ENCODE measurements around the gene BOK. TPM values are rescaled to one million over a fixed set of nuclear protein-coding genes. Genes with fewer than 3 reads are reported as not detected.

Gene BOK
- total RNA-seq, 1 donor from 2014 or later = 64.9 TPM

GRCh38 chr2:241602720-241603119, 44.2 kb downstream of the BOK start:
- Histone ChIP-seq H3K27me3 (ENCODE audit: insufficient read depth, low read length) (no peaks in the 10 kb centered on the region), H4K20me1 (ENCODE audit: insufficient read depth, low read length) (peaks cover under 1% of the 10 kb centered on the region), H2AFZ (ENCODE audit: low read depth, low read length) (no peak overlapping the region), H3K36me3 (ENCODE audit: insufficient read depth, low read length) (peaks cover 9% of the 10 kb centered on the region), H3K4me3 (ENCODE audit: insufficient read depth, low read depth, low read length) (no peak overlapping the region), H3K79me2 (ENCODE audit: insufficient read depth, low read length) (peaks cover 4% of the 10 kb centered on the region), H3K9ac (ENCODE audit: low read length) (no peak overlapping the region), H3K4me1 (ENCODE audit: insufficient read depth, low read length) (no peaks in the 10 kb centered on the region), H3K27ac (ENCODE audit: low read depth, low read length) (no peak overlapping the region), H3K4me2 (ENCODE audit: low read length) (no peak overlapping the region), H3K9me3 (ENCODE audit: insufficient read depth, low read depth, low read length) (no peaks in the 10 kb centered on the region)
- Mint-ChIP-seq H3K36me3 (ENCODE audit: low read depth, unreplicated experiment) (peaks cover 27% of the 10 kb centered on the region), H3K4me3 (ENCODE audit: unreplicated experiment) (no peak overlapping the region), H3K27ac (ENCODE audit: unreplicated experiment) (no peak overlapping the region), H3K27me3 (ENCODE audit: low read depth, unreplicated experiment) (no peaks in the 10 kb centered on the region), H3K9me3 (ENCODE audit: unreplicated experiment) (no peaks in the 10 kb centered on the region), H3K4me1 (ENCODE audit: low read depth, unreplicated experiment) (no peaks in the 10 kb centered on the region)
- DNase-seq (ENCODE audit: low read depth) (no peak), FAIRE-seq (no peak)
- TF ChIP-seq CTCF (IDR thresholded peaks at IDR 0.05; ENCODE audit: insufficient read depth, low read depth, low read length) = no peak
- no peak for TF ChIP-seq EZH2 (IDR thresholded peaks at IDR 0.05; ENCODE audit: insufficient read depth, low read length)

GRCh38 chr2:241603686-241604085, 45.1 kb downstream of the BOK start:
- no peaks in the 10 kb centered on the region for H3K9me3 Mint-ChIP-seq (ENCODE audit: unreplicated experiment)
- peaks cover 23% of the 10 kb centered on the region for H3K36me3 Mint-ChIP-seq (ENCODE audit: low read depth, unreplicated experiment)

More at GRCh38 chr2:241603686-241604085, 45.1 kb downstream of the BOK start:
- Mint-ChIP-seq H3K4me3 (ENCODE audit: unreplicated experiment) (no peak overlapping the region), H3K4me1 (ENCODE audit: low read depth, unreplicated experiment) (peaks cover 3% of the 10 kb centered on the region), H3K27me3 (ENCODE audit: low read depth, unreplicated experiment) (no peaks in the 10 kb centered on the region), H3K27ac (ENCODE audit: unreplicated experiment) (no peak overlapping the region)
- H3K9ac ChIP-seq (ENCODE audit: low read length) = no peak overlapping the region
- peaks cover 12% of the 10 kb centered on the region for H3K79me2 ChIP-seq (ENCODE audit: insufficient read depth, low read length)
- no peak overlapping the region for H3K4me2 ChIP-seq (ENCODE audit: low read length)
- no peaks in the 10 kb centered on the region for H3K27me3 ChIP-seq (ENCODE audit: insufficient read depth, low read length)
- H3K9me3 ChIP-seq (ENCODE audit: insufficient read depth, low read depth, low read length) = no peaks in the 10 kb centered on the region
- no peak overlapping the region for H2AFZ ChIP-seq (ENCODE audit: low read depth, low read length)
- H3K4me1 ChIP-seq (ENCODE audit: insufficient read depth, low read length) = no peaks in the 10 kb centered on the region
- DNase-seq (ENCODE audit: low read depth) (no peak), FAIRE-seq (no peak)
- no peak for TF ChIP-seq CTCF (IDR thresholded peaks at IDR 0.05; ENCODE audit: insufficient read depth, low read depth, low read length)
- TF ChIP-seq EZH2 (IDR thresholded peaks at IDR 0.05; ENCODE audit: insufficient read depth, low read length) = no peak
- H3K4me3 ChIP-seq (ENCODE audit: insufficient read depth, low read depth, low read length) = no peak overlapping the region
- H3K27ac ChIP-seq (ENCODE audit: low read depth, low read length) = no peak overlapping the region
- H3K36me3 ChIP-seq (ENCODE audit: insufficient read depth, low read length) = peaks cover 9% of the 10 kb centered on the region
- H4K20me1 ChIP-seq (ENCODE audit: insufficient read depth, low read length) = peaks cover 3% of the 10 kb centered on the region

Data from astrocyte (in vitro differentiated cells and primary cell).